ENCODE results near the gene TUBGCP6. TPM values are rescaled to one million over a fixed set of nuclear protein-coding genes. Genes with fewer than 3 reads are reported as not detected.

Gene TUBGCP6
- total and polyA plus RNA-seq, 2 donors from 2014 or later = 19.2 to 52.0 TPM

DNA sequence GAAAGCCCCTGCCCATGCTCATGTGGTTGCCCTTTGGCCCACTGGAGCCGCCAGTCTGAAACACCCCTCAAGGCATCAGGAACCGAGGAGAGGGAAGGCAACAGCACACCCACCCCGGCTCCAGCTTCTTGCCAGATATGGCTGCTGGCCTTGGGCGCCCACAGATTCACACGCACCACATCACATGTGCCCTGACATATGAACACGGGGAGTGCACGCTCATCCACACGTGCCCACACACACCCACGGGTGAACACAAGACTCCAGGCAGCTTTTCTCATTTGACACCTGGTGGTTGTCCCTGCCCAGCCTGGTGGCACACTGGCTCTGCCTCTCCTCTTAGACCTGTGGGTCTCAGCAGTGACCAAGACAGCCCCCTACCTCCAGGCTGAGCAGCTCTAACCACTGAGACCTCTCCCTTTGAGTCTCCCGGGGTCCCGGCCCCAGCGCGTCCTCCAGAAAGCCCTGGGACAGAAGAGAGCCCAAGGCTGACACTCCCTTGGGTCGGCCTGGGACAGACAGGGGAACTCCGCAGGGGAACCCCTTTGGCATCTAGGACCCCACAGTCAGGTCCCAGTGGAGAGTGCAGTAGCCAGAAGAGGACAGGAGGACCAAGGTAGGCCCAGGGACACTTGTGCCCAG, 19.4 kb upstream of the TUBGCP6 start:
- TF ChIP-seq, protein P1, sequence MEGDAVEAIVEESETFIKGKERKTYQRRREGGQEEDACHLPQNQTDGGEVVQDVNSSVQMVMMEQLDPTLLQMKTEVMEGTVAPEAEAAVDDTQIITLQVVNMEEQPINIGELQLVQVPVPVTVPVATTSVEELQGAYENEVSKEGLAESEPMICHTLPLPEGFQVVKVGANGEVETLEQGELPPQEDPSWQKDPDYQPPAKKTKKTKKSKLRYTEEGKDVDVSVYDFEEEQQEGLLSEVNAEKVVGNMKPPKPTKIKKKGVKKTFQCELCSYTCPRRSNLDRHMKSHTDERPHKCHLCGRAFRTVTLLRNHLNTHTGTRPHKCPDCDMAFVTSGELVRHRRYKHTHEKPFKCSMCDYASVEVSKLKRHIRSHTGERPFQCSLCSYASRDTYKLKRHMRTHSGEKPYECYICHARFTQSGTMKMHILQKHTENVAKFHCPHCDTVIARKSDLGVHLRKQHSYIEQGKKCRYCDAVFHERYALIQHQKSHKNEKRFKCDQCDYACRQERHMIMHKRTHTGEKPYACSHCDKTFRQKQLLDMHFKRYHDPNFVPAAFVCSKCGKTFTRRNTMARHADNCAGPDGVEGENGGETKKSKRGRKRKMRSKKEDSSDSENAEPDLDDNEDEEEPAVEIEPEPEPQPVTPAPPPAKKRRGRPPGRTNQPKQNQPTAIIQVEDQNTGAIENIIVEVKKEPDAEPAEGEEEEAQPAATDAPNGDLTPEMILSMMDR (IDR thresholded peaks at IDR 0.05; ENCODE audit: borderline replicate concordance, extremely low read depth, insufficient read depth) = no peak
- no peak overlapping the region for H3K27ac ChIP-seq (ENCODE audit: low read depth in 2 of 2, low read length in 2 of 2)

DNA sequence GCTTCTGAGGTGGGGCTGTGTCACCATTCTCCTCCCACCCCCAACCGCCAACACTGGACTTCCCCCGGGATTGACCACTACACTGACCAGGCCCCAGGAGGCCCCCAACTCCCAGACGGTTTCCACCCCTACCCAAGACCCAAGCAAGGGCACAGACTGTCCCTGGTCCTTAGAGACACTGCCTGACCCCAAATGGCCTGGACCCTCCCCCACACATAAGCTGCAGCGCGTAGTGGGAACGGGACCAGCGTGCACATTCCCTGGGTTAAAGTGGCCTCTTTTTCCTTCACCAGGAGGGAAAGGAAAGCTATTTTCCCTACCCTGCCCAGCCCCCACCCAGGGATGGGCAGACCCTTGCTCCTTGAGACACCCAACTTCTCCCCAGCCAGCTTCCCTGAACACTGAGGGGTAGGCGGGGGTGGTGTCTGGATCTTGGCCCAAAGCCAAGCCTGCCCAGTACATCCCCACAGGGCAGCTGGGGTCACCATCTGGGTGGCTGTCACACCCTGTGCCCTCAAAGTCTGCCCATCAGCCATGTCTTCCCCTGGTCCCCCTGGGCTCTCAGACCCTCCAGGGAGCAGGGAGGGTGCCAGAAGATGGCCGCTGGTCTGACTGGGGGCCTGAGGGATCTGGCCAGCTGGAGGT, 18.3 kb upstream of the TUBGCP6 start:
- DNase-seq = no peak
- TF ChIP-seq, protein P1 (IDR thresholded peaks at IDR 0.05; ENCODE audit: borderline replicate concordance, extremely low read depth, insufficient read depth) = no peak
- intact Hi-C loops (cut with DNase I) = loop anchor here (5.0 kb wide), 1 partner anchor 74 kb away; no protein-coding TSS in a partner anchor
- Histone ChIP-seq H3K4me1 (ENCODE audit: control insufficient read depth in 2 of 3, insufficient read depth in 2 of 3, low read depth in 1 of 3, low read length in 3 of 3) (peaks cover 0 to 12% (median 0%) of the 10 kb centered on the region in 3 donors), H3K9me3 (ENCODE audit: control insufficient read depth in 2 of 3, insufficient read depth in 1 of 3, low read length in 3 of 3) (no peaks in the 10 kb centered on the region), H3K36me3 (ENCODE audit: control insufficient read depth in 2 of 3, insufficient read depth in 3 of 3, low read length in 3 of 3) (no peaks in the 10 kb centered on the region), H3K27ac (ENCODE audit: low read depth in 2 of 2, low read length in 2 of 2) (no peak overlapping the region), H3K4me3 (ENCODE audit: low read length in 3 of 3) (no peak overlapping the region), H3K27me3 (ENCODE audit: control insufficient read depth, insufficient read depth, low read length) (no peaks in the 10 kb centered on the region), H3K9ac (ENCODE audit: low read length in 3 of 3) (no peak overlapping the region)
- no peak for FAIRE-seq

More for the DNA sequence above, 19.4 kb upstream of the TUBGCP6 start:
- H3K4me1 ChIP-seq (ENCODE audit: control insufficient read depth in 2 of 3, insufficient read depth in 2 of 3, low read depth in 1 of 3, low read length in 3 of 3) = peaks cover 0 to 19% (median 4%) of the 10 kb centered on the region in 3 donors
- intact Hi-C loops (cut with DNase I) = loop anchor here (5.0 kb wide), 1 partner anchor 73 kb away; no protein-coding TSS in a partner anchor
- no peaks in the 10 kb centered on the region for H3K27me3 ChIP-seq (ENCODE audit: control insufficient read depth, insufficient read depth, low read length)
- H3K9me3 ChIP-seq (ENCODE audit: control insufficient read depth in 2 of 3, insufficient read depth in 1 of 3, low read length in 3 of 3) = no peaks in the 10 kb centered on the region
- H3K4me3 ChIP-seq (ENCODE audit: low read length in 3 of 3) = no peak overlapping the region
- no peak overlapping the region for H3K9ac ChIP-seq (ENCODE audit: low read length in 3 of 3)
- DNase-seq (no peak), FAIRE-seq (no peak)
- H3K36me3 ChIP-seq (ENCODE audit: control insufficient read depth in 2 of 3, insufficient read depth in 3 of 3, low read length in 3 of 3) = no peaks in the 10 kb centered on the region

DNA sequence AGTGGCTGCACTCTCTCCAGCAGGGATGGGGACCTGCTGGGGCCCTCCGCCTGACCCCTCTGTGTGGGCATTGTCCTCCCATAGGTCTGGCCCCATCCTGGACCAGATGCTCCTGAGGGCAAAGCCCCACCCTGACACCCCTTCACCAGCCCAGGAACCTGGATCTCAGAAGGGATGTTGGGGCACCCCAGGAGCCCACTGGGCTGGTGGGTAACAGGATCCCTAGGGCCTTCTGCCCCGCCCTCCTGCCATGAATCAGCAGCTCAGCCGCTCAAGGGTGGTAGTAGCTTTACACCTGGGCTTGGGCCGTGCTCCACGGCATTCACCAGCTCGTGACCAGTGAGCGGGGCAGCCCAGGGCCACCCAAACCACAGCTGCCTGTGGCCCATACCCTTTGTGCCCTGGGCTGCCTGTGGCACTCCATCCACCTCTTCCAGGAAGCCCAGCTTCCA, 17.7 kb upstream of the TUBGCP6 start:
- no peak overlapping the region for H3K9ac ChIP-seq (ENCODE audit: low read length in 3 of 3)
- no peak overlapping the region for H3K4me3 ChIP-seq (ENCODE audit: low read length in 3 of 3)
- intact Hi-C loops (cut with DNase I) = loop anchor here (5.0 kb wide), 1 partner anchor 75 kb away; no protein-coding TSS in a partner anchor
- TF ChIP-seq, protein P1 (IDR thresholded peaks at IDR 0.05; ENCODE audit: borderline replicate concordance, extremely low read depth, insufficient read depth) = no peak
- no peaks in the 10 kb centered on the region for H3K36me3 ChIP-seq (ENCODE audit: control insufficient read depth in 2 of 3, insufficient read depth in 3 of 3, low read length in 3 of 3)
- peaks cover 0 to 9% (median 2%) of the 10 kb centered on the region in 3 donors for H3K4me1 ChIP-seq (ENCODE audit: control insufficient read depth in 2 of 3, insufficient read depth in 2 of 3, low read depth in 1 of 3, low read length in 3 of 3)
- no peaks in the 10 kb centered on the region for H3K9me3 ChIP-seq (ENCODE audit: control insufficient read depth in 2 of 3, insufficient read depth in 1 of 3, low read length in 3 of 3)
- H3K27ac ChIP-seq (ENCODE audit: low read depth in 2 of 2, low read length in 2 of 2) = no peak overlapping the region
- H3K27me3 ChIP-seq (ENCODE audit: control insufficient read depth, insufficient read depth, low read length) = no peaks in the 10 kb centered on the region
- FAIRE-seq (no peak), DNase-seq (peak in 1 of 5 donors; percentile 70)
